HCT116 (cell line): ENCODE measurements around the gene SLAIN1. TPM values are rescaled to one million over a fixed set of nuclear protein-coding genes. Genes with fewer than 3 reads are reported as not detected.

Experiments used
- ATAC-seq: fragments of 200-7000 bp; cut with Tn5 transposase; 2 replicates; pipeline ENCODE4 v1.9.1; 2020; ENCODE audit warnings: mild to moderate bottlenecking, moderate library complexity
- BruUV-seq: library from RNA; stranded (reverse); fragments of 400-500 nt; replicated peaks from 2 replicates; lab custom pipeline; 2021; lab: Mats Ljungman, UMichigan
- CTCF ChIA-PET: fragments of 300-600 bp; sonication (Branson Sonifier 250); formaldehyde crosslinking; loops from one replicate; lab custom pipeline; 2021; ENCODE audit warnings: antibody characterized with exemption; lab: Charles Lee
- POLR2A ChIA-PET: fragments of 300-600, 350-600 bp; sonication (Branson Sonifier 250); formaldehyde crosslinking; loops from one replicate; lab custom pipeline; 2021; ENCODE audit warnings: antibody characterized with exemption; lab: Charles Lee
- RAD21 ChIA-PET, 2 experiments: fragments of 300-600 bp; sonication (Branson Sonifier 250); formaldehyde crosslinking; loops; one replicate each; lab custom pipeline; 2023; ENCODE audit warnings: low total read pairs in 2 of 2; ENCODE audit not compliant: uncharacterized antibody in 2 of 2, unreplicated experiment in 2 of 2, low non-redundant PET in 1 of 2; lab: Charles Lee
- DNase-seq: peaks from one replicate; pipeline ENCODE4 v3.0.0-alpha.2; 2010; ENCODE audit warnings: low read depth, low spot score
- H2AFZ ChIP-seq: fragments of 200-600 bp; shearing (Covaris generic), sonication (generic); 2 replicates; pipeline ENCODE4 v1.6.1; 2017; ENCODE audit warnings: low read depth, mixed run types, mixed read lengths, antibody characterized with exemption, low read length; ENCODE audit not compliant: poor library complexity, severe bottlenecking
- H3K27ac ChIP-seq: 2 replicates; pipeline ENCODE4 v1.5.1; 2012; ENCODE audit warnings: low read depth, low read length
- H3K27me3 ChIP-seq: fragments of 200-600 bp; sonication (generic); 2 replicates; pipeline ENCODE4 v1.6.1; 2016; ENCODE audit warnings: mixed run types, low read length, mixed read lengths; ENCODE audit not compliant: insufficient read depth
- H3K36me3 ChIP-seq, 2 experiments: fragments of 200-500 bp in 1 of 2; fragments of 200-600 bp in 1 of 2; sonication (Bioruptor generic) in 1 of 2; sonication (generic) in 1 of 2; 2 replicates each; pipeline versions ENCODE4 v1.5.1 to v1.6.1; 2014 to 2016; ENCODE audit warnings: low read length in 2 of 2, inconsistent platforms in 1 of 2, mixed read lengths in 1 of 2, mixed run types in 1 of 2; ENCODE audit not compliant: insufficient read depth in 2 of 2, control insufficient read depth in 1 of 2
- H3K4me1 ChIP-seq, 2 experiments: fragments of 200-600 bp in 1 of 2; sonication (generic) in 1 of 2; 2 replicates each; pipeline versions ENCODE4 v1.5.1 to v1.6.1; 2012 to 2017; ENCODE audit warnings: low read length in 2 of 2, inconsistent platforms in 1 of 2, mild to moderate bottlenecking in 1 of 2, mixed read lengths in 1 of 2, mixed run types in 1 of 2, moderate library complexity in 1 of 2; ENCODE audit not compliant: insufficient read depth in 2 of 2, control insufficient read depth in 1 of 2
- H3K4me2 ChIP-seq: fragments of 200-600 bp; sonication (generic); 2 replicates; pipeline ENCODE4 v1.6.1; 2017; ENCODE audit warnings: mixed run types, low read length, mixed read lengths
- H3K4me3 ChIP-seq, 2 experiments: fragments of 200-600 bp in 1 of 2; sonication (generic) in 1 of 2; replicated peaks in 1 of 2; 2 replicates each; pipeline ENCODE4 v1.5.1; 2011 to 2016; ENCODE audit warnings: low read length in 2 of 2, control low read depth in 1 of 2, low read depth in 1 of 2, mild to moderate bottlenecking in 1 of 2, mixed read lengths in 1 of 2, mixed run types in 1 of 2
- H3K79me2 ChIP-seq: fragments of 200-600 bp; sonication (generic); 2 replicates; pipeline ENCODE4 v1.6.1; 2017; ENCODE audit warnings: mild to moderate bottlenecking, mixed run types, low read length, moderate library complexity, mixed read lengths; ENCODE audit not compliant: insufficient read depth
- H3K9ac ChIP-seq: fragments of 200-600 bp; sonication (generic); 2 replicates; pipeline ENCODE4 v1.6.1; 2016; ENCODE audit warnings: low read length, mixed read lengths
- H3K9me2 ChIP-seq: fragments of 200-600 bp; sonication (generic), shearing (Covaris generic); 2 replicates; pipeline ENCODE4 v1.6.1; 2017; ENCODE audit warnings: mixed run types, mild to moderate bottlenecking, moderate library complexity; ENCODE audit not compliant: insufficient read depth
- H3K9me3 ChIP-seq, 2 experiments: fragments of 200-500 bp in 1 of 2; fragments of 200-600 bp in 1 of 2; sonication (Bioruptor generic) in 1 of 2; sonication (generic) in 1 of 2; 2 replicates each; pipeline ENCODE4 v1.6.1; 2014 to 2017; ENCODE audit warnings: low read length in 2 of 2, mixed read lengths in 2 of 2, inconsistent platforms in 1 of 2, low read depth in 1 of 2, mild to moderate bottlenecking in 1 of 2, mixed run types in 1 of 2, moderate library complexity in 1 of 2; ENCODE audit not compliant: control insufficient read depth in 1 of 2, insufficient read depth in 1 of 2
- H4K20me1 ChIP-seq: fragments of 200-600 bp; sonication (generic), shearing (Covaris generic); 2 replicates; pipeline ENCODE4 v1.6.1; 2017; ENCODE audit warnings: mixed run types, mild to moderate bottlenecking, moderate library complexity; ENCODE audit not compliant: insufficient read depth
- EGR1 ChIP-seq: IDR thresholded peaks from 2 replicates; pipeline ENCODE4 v1.6.1; 2012; ENCODE audit warnings: low read depth
- ZFX ChIP-seq: fragments of 450-650 bp; IDR thresholded peaks from 2 replicates; pipeline ENCODE4 v1.6.1; 2017
- intact Hi-C: fragments of 100-400 bp; cut with micrococcal nuclease; formaldehyde crosslinking; loops from 2 replicates; pipeline ENCODE4 v1.10.0; 2022
- total RNA-seq: library from RNA; stranded (reverse); gene quantifications from one replicate; pipeline ENCODE4 v1.2.1, GENCODE V29; 2021; ENCODE audit not compliant: unreplicated experiment
- TF ChIP-seq, protein P1 (sequence below): IDR thresholded peaks from 2 replicates; pipeline ENCODE4 v1.6.1; 2012; ENCODE audit warnings: low read depth
- TF ChIP-seq, protein P2 (sequence below): IDR thresholded peaks from 2 replicates; pipeline ENCODE4 v1.6.1; 2012
- TF ChIP-seq, protein P3 (sequence below): IDR thresholded peaks from 2 replicates; pipeline ENCODE4 v1.6.1; 2011; ENCODE audit warnings: mild to moderate bottlenecking, low read length, moderate library complexity; ENCODE audit not compliant: insufficient replicate concordance; ENCODE audit errors: extremely low read depth

Gene SLAIN1
- total RNA-seq, 1 experiment from 2014 or later = 0.34 TPM

- Histone ChIP-seq H3K4me3 (no peak overlapping the region), H3K27ac (no peak overlapping the region), H3K9me3 (no peaks in the 10 kb centered on the region), H2AFZ (no peak overlapping the region), H3K27me3 (no peaks in the 10 kb centered on the region), H3K9me2 (no peaks in the 10 kb centered on the region), H3K9ac (no peak overlapping the region), H3K79me2 (no peaks in the 10 kb centered on the region), H3K36me3 (no peaks in the 10 kb centered on the region), H3K4me2 (no peak overlapping the region), H4K20me1 (no peaks in the 10 kb centered on the region), H3K4me1 (no peaks in the 10 kb centered on the region)
- DNase-seq = no peak
- ATAC-seq = no peak
- intact Hi-C loops = no loop called here
- ChIA-PET POLR2A (no interaction called here), RAD21 (no interaction called here), CTCF (no interaction called here)
- no TSS peak for BruUV-seq
- TF ChIP-seq, protein P1, sequence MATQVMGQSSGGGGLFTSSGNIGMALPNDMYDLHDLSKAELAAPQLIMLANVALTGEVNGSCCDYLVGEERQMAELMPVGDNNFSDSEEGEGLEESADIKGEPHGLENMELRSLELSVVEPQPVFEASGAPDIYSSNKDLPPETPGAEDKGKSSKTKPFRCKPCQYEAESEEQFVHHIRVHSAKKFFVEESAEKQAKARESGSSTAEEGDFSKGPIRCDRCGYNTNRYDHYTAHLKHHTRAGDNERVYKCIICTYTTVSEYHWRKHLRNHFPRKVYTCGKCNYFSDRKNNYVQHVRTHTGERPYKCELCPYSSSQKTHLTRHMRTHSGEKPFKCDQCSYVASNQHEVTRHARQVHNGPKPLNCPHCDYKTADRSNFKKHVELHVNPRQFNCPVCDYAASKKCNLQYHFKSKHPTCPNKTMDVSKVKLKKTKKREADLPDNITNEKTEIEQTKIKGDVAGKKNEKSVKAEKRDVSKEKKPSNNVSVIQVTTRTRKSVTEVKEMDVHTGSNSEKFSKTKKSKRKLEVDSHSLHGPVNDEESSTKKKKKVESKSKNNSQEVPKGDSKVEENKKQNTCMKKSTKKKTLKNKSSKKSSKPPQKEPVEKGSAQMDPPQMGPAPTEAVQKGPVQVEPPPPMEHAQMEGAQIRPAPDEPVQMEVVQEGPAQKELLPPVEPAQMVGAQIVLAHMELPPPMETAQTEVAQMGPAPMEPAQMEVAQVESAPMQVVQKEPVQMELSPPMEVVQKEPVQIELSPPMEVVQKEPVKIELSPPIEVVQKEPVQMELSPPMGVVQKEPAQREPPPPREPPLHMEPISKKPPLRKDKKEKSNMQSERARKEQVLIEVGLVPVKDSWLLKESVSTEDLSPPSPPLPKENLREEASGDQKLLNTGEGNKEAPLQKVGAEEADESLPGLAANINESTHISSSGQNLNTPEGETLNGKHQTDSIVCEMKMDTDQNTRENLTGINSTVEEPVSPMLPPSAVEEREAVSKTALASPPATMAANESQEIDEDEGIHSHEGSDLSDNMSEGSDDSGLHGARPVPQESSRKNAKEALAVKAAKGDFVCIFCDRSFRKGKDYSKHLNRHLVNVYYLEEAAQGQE = no peak
- TF ChIP-seq, protein P2, sequence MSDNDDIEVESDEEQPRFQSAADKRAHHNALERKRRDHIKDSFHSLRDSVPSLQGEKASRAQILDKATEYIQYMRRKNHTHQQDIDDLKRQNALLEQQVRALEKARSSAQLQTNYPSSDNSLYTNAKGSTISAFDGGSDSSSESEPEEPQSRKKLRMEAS = no peak
- TF ChIP-seq, all 23 proteins: peak for 0
Measured at GRCh38 chr13:77703408-77703807, 5.9 kb downstream of the SLAIN1 start.

DNA sequence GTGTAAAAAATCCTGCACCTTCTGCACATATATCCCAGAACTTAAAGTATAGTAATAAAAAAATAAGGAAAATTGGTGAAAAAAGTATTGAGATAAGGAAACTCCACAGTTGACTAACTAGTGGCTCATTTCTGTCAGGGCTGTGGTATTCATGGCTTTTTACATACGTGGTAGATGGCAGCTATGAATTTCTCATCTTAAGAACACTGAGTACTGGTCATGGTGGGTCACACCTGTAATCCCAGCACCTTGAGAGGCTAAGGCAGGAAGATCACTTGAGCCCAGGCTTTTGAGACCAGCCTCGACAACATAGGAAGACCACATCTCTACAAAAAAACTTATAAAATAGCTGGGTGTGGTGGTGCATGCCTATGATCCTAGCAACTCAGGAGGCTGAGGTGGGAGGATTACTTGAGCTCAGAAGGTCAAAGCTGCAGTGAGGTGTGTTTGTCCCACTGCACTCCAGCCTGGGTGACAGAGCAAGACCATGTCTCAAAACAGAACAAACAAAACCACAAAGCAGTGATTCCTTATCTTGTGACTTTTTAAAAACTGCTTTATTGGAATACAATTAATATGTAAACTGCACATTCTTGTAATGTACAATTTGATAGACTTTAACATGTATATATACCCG lies 16.8 kb downstream of the SLAIN1 start:
- DNase-seq = no peak
- Histone ChIP-seq H3K79me2 (no peaks in the 10 kb centered on the region), H3K9me2 (no peaks in the 10 kb centered on the region), H3K9ac (no peak overlapping the region), H3K4me3 (no peak overlapping the region), H3K36me3 (no peaks in the 10 kb centered on the region), H3K4me1 (no peaks in the 10 kb centered on the region), H3K27me3 (0 out of 2 replicates have a peak, but pooled peaks cover 6% of the 10 kb centered on the region), H3K4me2 (no peak overlapping the region), H4K20me1 (no peaks in the 10 kb centered on the region), H2AFZ (no peak overlapping the region), H3K9me3 (no peaks in the 10 kb centered on the region), H3K27ac (no peak overlapping the region)
- TF ChIP-seq EGR1 (no peak), ZFX (no peak)
- TF ChIP-seq, protein P3, sequence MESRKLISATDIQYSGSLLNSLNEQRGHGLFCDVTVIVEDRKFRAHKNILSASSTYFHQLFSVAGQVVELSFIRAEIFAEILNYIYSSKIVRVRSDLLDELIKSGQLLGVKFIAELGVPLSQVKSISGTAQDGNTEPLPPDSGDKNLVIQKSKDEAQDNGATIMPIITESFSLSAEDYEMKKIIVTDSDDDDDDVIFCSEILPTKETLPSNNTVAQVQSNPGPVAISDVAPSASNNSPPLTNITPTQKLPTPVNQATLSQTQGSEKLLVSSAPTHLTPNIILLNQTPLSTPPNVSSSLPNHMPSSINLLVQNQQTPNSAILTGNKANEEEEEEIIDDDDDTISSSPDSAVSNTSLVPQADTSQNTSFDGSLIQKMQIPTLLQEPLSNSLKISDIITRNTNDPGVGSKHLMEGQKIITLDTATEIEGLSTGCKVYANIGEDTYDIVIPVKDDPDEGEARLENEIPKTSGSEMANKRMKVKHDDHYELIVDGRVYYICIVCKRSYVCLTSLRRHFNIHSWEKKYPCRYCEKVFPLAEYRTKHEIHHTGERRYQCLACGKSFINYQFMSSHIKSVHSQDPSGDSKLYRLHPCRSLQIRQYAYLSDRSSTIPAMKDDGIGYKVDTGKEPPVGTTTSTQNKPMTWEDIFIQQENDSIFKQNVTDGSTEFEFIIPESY = no peak
- TF ChIP-seq, protein P1 = no peak
- no TSS peak for BruUV-seq
- ChIA-PET RAD21 (no interaction called here), CTCF (no interaction called here), POLR2A (no interaction called here)
- intact Hi-C loops = no loop called here
- ATAC-seq = no peak
